SH-SY5Y (cell line): Measurements from ENCODE around the gene CPNE4.

Experiments
- GATA2 ChIP-seq: IDR thresholded peaks from 2 replicates; pipeline ENCODE4 v1.6.1; 2011; ENCODE audit warnings: mild to moderate bottlenecking, low read depth, low read length
- GATA3 ChIP-seq: IDR thresholded peaks from 2 replicates; pipeline ENCODE4 v1.6.1; 2011; ENCODE audit warnings: low read depth, mild to moderate bottlenecking, low read length, moderate library complexity

DNA sequence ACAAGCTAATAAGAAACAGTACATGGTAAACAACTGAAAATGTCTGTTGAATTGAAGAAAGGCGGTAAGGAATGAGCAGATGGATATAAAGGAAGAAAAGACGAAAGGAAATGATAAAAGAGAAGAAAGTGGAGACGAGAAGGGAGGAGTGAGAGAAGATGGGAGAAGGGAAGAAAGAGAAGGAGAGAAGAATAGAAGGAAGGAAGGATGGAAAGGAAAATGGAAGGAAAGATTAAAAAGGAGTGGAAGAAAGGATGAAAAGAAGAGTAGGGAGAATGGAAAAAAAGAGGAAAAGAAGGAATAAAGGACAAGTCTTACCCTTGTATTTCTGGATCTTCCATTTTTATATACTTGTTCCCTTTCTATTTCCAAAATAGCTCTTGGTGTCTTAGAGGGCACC is 17.7 kb downstream of the CPNE4 start:
- TF ChIP-seq GATA3: no peak
- TF ChIP-seq GATA2: no peak
